Astrocyte (in vitro differentiated cells and primary cell): ENCODE data around the gene PRKAR2B. TPM values are rescaled to one million over a fixed set of nuclear protein-coding genes. Genes with fewer than 3 reads are reported as not detected.
"Not testable (repeated sequence)": the region's sequence is repeated elsewhere in the genome, so short reads cannot be mapped to it uniquely, and the experiment has no call there.

Experiments used
- DNase-seq: peaks from one replicate; pipeline ENCODE4 v3.0.0-alpha.2; 2010; ENCODE audit warnings: low read depth
- FAIRE-seq: peaks from 2 replicates; lab custom pipeline; 2011; peaks lifted over from hg19 to GRCh38; lab: Jason Lieb, UNC
- H2AFZ ChIP-seq: 2 replicates; pipeline ENCODE4 v1.6.0; 2012; ENCODE audit warnings: low read depth, low read length, inconsistent platforms
- H3K27ac ChIP-seq: 2 replicates; pipeline ENCODE4 v1.5.1; 2011; ENCODE audit warnings: low read depth, low read length, inconsistent platforms
- H3K27me3 ChIP-seq: 2 replicates; pipeline ENCODE4 v1.6.0; 2011; ENCODE audit warnings: low read length, inconsistent platforms; ENCODE audit not compliant: insufficient read depth
- H3K36me3 ChIP-seq: 2 replicates; pipeline ENCODE4 v1.5.1; 2011; ENCODE audit warnings: low read length, inconsistent platforms; ENCODE audit not compliant: insufficient read depth
- H3K4me1 ChIP-seq: 2 replicates; pipeline ENCODE4 v1.5.1; 2011; ENCODE audit warnings: low read length, inconsistent platforms; ENCODE audit not compliant: insufficient read depth
- H3K4me2 ChIP-seq: 2 replicates; pipeline ENCODE4 v1.6.0; 2012; ENCODE audit warnings: low read length, inconsistent platforms
- H3K4me3 ChIP-seq: 2 replicates; pipeline ENCODE4 v1.5.1; 2011; ENCODE audit warnings: low read depth, mild to moderate bottlenecking, low read length, inconsistent platforms; ENCODE audit not compliant: insufficient read depth
- H3K79me2 ChIP-seq: 2 replicates; pipeline ENCODE4 v1.6.0; 2012; ENCODE audit warnings: mild to moderate bottlenecking, low read length, inconsistent platforms; ENCODE audit not compliant: insufficient read depth
- H3K9ac ChIP-seq: 2 replicates; pipeline ENCODE4 v1.6.0; 2012; ENCODE audit warnings: mild to moderate bottlenecking, low read length, inconsistent platforms
- H3K9me3 ChIP-seq: 2 replicates; pipeline ENCODE4 v1.5.1; 2012; ENCODE audit warnings: low read depth, mild to moderate bottlenecking, low read length, inconsistent platforms; ENCODE audit not compliant: insufficient read depth
- H4K20me1 ChIP-seq: 2 replicates; pipeline ENCODE4 v1.6.0; 2012; ENCODE audit warnings: low read length, inconsistent platforms; ENCODE audit not compliant: insufficient read depth
- H3K27ac Mint-ChIP-seq: one replicate; pipeline ENCODE4 v1.8.0; 2021; ENCODE audit warnings: mild to moderate bottlenecking, mixed read lengths; ENCODE audit not compliant: unreplicated experiment
- H3K27me3 Mint-ChIP-seq: one replicate; pipeline ENCODE4 v1.8.0; 2021; ENCODE audit warnings: low read depth, mixed read lengths; ENCODE audit not compliant: unreplicated experiment
- H3K36me3 Mint-ChIP-seq: one replicate; pipeline ENCODE4 v1.8.0; 2021; ENCODE audit warnings: low read depth, mixed read lengths; ENCODE audit not compliant: unreplicated experiment
- H3K4me1 Mint-ChIP-seq: one replicate; pipeline ENCODE4 v1.8.0; 2021; ENCODE audit warnings: low read depth, mixed read lengths; ENCODE audit not compliant: unreplicated experiment
- H3K4me3 Mint-ChIP-seq: one replicate; pipeline ENCODE4 v1.8.0; 2021; ENCODE audit warnings: mild to moderate bottlenecking, moderate library complexity, mixed read lengths; ENCODE audit not compliant: unreplicated experiment
- H3K9me3 Mint-ChIP-seq: one replicate; pipeline ENCODE4 v1.8.0; 2021; ENCODE audit warnings: mild to moderate bottlenecking, mixed read lengths; ENCODE audit not compliant: unreplicated experiment
- CTCF ChIP-seq: IDR thresholded peaks from 2 replicates; pipeline ENCODE4 v1.5.1; 2011; ENCODE audit warnings: low read depth, mild to moderate bottlenecking, inconsistent platforms, low read length, moderate library complexity; ENCODE audit not compliant: insufficient read depth
- EZH2 ChIP-seq: IDR thresholded peaks from 2 replicates; pipeline ENCODE4 v1.6.1; 2012; ENCODE audit warnings: mild to moderate bottlenecking, low read length, inconsistent platforms; ENCODE audit not compliant: insufficient read depth
- total RNA-seq: library from RNA; stranded (reverse); gene quantifications from 2 replicates; pipeline ENCODE4 v1.2.1, GENCODE V29; 2021

Gene PRKAR2B
- total RNA-seq, 1 donor from 2014 or later, result 7.6 TPM

GRCh38 chr7:107039199-107039900 is 5.2 kb upstream of the PRKAR2B start:
- no peak overlapping the region for H3K4me3 Mint-ChIP-seq
- H3K27me3 ChIP-seq, result no peaks in the 10 kb centered on the region
- FAIRE-seq, result no peak
- TF ChIP-seq CTCF (no peak), EZH2 (no peak)
- no peak overlapping the region for H3K4me3 ChIP-seq
- H3K9me3 ChIP-seq, result no peaks in the 10 kb centered on the region
- H3K9me3 Mint-ChIP-seq, result no peaks in the 10 kb centered on the region
- peaks cover 9% of the 10 kb centered on the region for H3K4me1 Mint-ChIP-seq
- no peaks in the 10 kb centered on the region for H4K20me1 ChIP-seq
- H3K9ac ChIP-seq, result no peak overlapping the region
- no peak overlapping the region for H3K27ac ChIP-seq
- no peaks in the 10 kb centered on the region for H3K79me2 ChIP-seq
- no peak overlapping the region for H3K27ac Mint-ChIP-seq
- no peak overlapping the region for H2AFZ ChIP-seq
- H3K27me3 Mint-ChIP-seq, result no peaks in the 10 kb centered on the region
- H3K36me3 ChIP-seq, result no peaks in the 10 kb centered on the region
- no peak overlapping the region for H3K4me2 ChIP-seq
- no peaks in the 10 kb centered on the region for H3K36me3 Mint-ChIP-seq
- H3K4me1 ChIP-seq, result no peaks in the 10 kb centered on the region
- DNase-seq, result no peak

- peaks cover 10% of the 10 kb centered on the region for H3K4me1 ChIP-seq
- FAIRE-seq, result no peak
- H3K27me3 Mint-ChIP-seq, result no peaks in the 10 kb centered on the region
- no peak overlapping the region for H3K9ac ChIP-seq
- H3K27me3 ChIP-seq, result no peaks in the 10 kb centered on the region
- no peak for DNase-seq
- H3K9me3 Mint-ChIP-seq, result no peaks in the 10 kb centered on the region
- H3K4me1 Mint-ChIP-seq, result peaks cover 5% of the 10 kb centered on the region
- no peaks in the 10 kb centered on the region for H3K9me3 ChIP-seq
- H3K36me3 Mint-ChIP-seq, result no peaks in the 10 kb centered on the region
- no peak overlapping the region for H3K27ac ChIP-seq
- H3K4me3 Mint-ChIP-seq, result no peak overlapping the region
- H3K4me3 ChIP-seq, result no peak overlapping the region
- no peak overlapping the region for H3K27ac Mint-ChIP-seq
- no peak overlapping the region for H3K4me2 ChIP-seq
- no peak for TF ChIP-seq CTCF
- no peaks in the 10 kb centered on the region for H3K79me2 ChIP-seq
- no peaks in the 10 kb centered on the region for H3K36me3 ChIP-seq
- no peak overlapping the region for H2AFZ ChIP-seq
- H4K20me1 ChIP-seq, result no peaks in the 10 kb centered on the region
Measured at GRCh38 chr7:107041097-107041496, 3.4 kb upstream of the PRKAR2B start.

- not testable (repeated sequence) for H3K27me3 Mint-ChIP-seq, H3K27me3 ChIP-seq, H3K9me3 ChIP-seq, H2AFZ ChIP-seq, H3K9ac ChIP-seq, H3K27ac Mint-ChIP-seq, H3K4me1 Mint-ChIP-seq, DNase-seq, H3K4me3 Mint-ChIP-seq, H3K9me3 Mint-ChIP-seq, H3K36me3 ChIP-seq, H3K79me2 ChIP-seq, H3K4me3 ChIP-seq, FAIRE-seq, H3K27ac ChIP-seq, H3K36me3 Mint-ChIP-seq, H4K20me1 ChIP-seq, H3K4me2 ChIP-seq
- peaks cover 11% of the 10 kb centered on the region for H3K4me1 ChIP-seq
Measured at GRCh38 chr7:107041764-107042163, 2.7 kb upstream of the PRKAR2B start.

- not testable (repeated sequence) for H3K9me3 Mint-ChIP-seq, H3K4me1 Mint-ChIP-seq, DNase-seq, H3K36me3 ChIP-seq, H3K4me2 ChIP-seq, FAIRE-seq, H3K4me3 ChIP-seq, H3K27me3 ChIP-seq, H3K79me2 ChIP-seq, H3K9ac ChIP-seq, H3K9me3 ChIP-seq, H3K27ac Mint-ChIP-seq, H2AFZ ChIP-seq, H3K27me3 Mint-ChIP-seq, H4K20me1 ChIP-seq, H3K4me3 Mint-ChIP-seq, H3K27ac ChIP-seq, H3K36me3 Mint-ChIP-seq
- peaks cover 11% of the 10 kb centered on the region for H3K4me1 ChIP-seq
Measured at GRCh38 chr7:107042326-107042910, 2.1 kb upstream of the PRKAR2B start.
